ENCODE data around the gene TMEM37.

The TMEM37 gene

GRCh38 chr2:119419065-119419464, 12.6 kb upstream of the TMEM37 start:
- DNase-seq = no peak

DNA sequence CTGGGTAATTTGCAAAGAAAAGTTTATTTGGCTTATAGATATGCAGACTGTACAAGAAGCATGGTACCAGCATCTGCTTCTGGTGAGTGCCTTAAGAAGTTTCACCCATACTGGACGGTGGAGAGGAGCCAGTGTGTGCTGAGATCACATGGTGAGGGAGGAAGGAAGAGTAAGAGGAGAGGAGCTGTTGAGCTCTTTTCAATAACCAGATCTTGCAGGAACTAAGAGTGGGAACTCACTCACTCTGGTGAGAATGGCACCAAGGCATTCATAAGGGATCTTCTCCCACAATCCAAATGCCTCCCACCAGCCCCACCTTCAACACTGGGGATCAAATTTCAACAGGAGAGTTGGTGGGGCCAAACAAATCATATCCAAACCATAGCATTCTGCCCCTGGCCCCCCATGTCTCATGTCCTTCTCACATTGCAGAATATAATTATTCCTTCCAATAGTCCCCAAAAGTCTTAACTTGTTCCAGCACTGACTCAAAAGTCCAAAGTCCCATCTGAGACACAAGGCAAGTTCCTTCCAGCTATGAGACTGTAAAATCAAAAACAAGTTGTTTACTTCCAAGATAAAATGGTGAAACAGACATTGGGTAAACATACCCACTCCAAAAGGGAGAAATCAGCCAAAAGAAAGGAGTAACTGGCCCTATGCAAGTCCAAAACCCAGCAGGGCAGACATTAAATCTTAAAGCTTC, 11.7 kb upstream of the TMEM37 start:
- no peak for DNase-seq

DNA sequence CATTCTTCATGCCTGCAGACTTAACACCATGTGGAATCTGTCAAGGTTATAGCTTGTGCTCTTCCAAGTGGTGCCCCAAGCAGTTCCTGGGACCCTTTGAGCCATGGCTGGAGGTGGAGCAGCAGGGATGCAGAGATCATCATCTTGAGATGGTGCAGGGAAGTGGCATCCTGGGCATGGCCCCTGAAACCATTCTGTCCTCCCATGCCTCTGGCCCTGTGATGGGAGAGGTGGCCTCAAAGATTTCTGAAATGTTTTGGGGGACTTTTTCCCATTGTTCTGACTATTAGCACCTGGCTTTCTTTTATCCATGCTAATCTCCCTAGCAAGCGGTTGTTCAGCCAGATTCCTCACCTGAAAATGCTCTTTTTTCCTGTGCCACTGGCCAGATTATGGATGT, 10.3 kb upstream of the TMEM37 start:
- no peak for DNase-seq

DNA sequence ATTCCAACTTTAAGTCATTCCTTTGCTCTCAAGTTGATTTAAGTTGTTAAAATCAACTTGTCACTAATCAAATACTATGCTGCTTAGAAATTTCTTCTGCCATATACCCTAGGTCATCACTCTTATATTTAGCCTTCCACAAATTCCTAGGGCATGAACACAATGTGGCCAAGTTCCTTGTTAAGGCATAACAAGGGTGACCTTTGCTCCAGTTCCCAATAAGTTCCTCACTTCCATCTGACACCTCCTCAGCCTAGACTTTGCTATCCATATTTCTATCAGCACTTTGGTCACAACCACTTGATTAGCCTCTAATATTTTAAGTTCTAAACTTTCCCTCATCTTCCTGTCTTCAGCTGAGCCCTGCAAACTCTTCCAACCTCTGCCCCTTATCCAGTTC, 9.9 kb upstream of the TMEM37 start:
- no peak for DNase-seq

- no peak for DNase-seq
Measured at GRCh38 chr2:119422360-119423107, 9.1 kb upstream of the TMEM37 start.

DNA sequence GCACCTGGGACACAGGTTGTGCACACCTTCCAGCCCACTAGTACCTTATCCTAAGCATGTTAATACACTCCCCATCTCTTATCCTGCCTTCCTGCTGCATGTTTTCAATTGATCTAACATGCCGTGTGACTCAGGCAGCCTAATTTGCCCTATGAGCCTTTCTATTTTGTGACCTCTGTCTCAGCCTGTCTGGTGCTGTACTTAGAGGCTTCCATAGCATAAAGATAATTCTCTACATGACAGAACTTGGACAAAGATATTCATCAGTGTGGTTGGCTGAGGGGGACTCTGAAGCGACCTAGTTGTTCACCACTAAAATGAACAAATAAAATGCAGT, 8.6 kb upstream of the TMEM37 start:
- no peak for DNase-seq

GRCh38 chr2:119423811-119424210, 7.8 kb upstream of the TMEM37 start:
- DNase-seq = no peak

GRCh38 chr2:119424284-119425118, 7.2 kb upstream of the TMEM37 start:
- DNase-seq = no peak

- DNase-seq = no peak
Measured at GRCh38 chr2:119425119-119425405, 6.6 kb upstream of the TMEM37 start.

GRCh38 chr2:119425620-119426395, 5.8 kb upstream of the TMEM37 start:
- no peak for DNase-seq

- DNase-seq = no peak
Measured at GRCh38 chr2:119426396-119426675, 5.3 kb upstream of the TMEM37 start.

GRCh38 chr2:119426801-119427395, 4.8 kb upstream of the TMEM37 start:
- DNase-seq = no peak

DNA sequence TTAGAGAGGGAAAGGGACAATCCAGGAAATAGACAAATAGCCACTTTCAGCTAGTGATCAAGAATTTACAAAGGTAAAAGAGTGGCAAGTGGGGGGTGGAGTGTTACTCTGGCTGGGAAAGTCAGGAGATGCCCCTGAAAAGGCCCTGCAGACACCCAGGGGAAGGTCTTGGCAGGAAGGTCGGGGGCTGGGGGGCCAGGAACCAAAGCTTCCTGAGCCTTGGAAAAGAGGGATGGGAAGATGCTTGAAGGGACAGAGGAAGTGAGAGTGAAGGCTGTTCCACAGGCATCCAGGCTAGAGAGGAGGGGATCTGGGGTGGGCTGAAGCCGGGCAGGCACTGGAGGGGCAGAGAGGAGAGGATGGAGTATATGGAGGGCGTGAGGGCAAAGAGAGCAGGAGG, 3.9 kb upstream of the TMEM37 start:
- no peak for DNase-seq

GRCh38 chr2:119428488-119429224, 3.0 kb upstream of the TMEM37 start:
- DNase-seq = no peak

DNA sequence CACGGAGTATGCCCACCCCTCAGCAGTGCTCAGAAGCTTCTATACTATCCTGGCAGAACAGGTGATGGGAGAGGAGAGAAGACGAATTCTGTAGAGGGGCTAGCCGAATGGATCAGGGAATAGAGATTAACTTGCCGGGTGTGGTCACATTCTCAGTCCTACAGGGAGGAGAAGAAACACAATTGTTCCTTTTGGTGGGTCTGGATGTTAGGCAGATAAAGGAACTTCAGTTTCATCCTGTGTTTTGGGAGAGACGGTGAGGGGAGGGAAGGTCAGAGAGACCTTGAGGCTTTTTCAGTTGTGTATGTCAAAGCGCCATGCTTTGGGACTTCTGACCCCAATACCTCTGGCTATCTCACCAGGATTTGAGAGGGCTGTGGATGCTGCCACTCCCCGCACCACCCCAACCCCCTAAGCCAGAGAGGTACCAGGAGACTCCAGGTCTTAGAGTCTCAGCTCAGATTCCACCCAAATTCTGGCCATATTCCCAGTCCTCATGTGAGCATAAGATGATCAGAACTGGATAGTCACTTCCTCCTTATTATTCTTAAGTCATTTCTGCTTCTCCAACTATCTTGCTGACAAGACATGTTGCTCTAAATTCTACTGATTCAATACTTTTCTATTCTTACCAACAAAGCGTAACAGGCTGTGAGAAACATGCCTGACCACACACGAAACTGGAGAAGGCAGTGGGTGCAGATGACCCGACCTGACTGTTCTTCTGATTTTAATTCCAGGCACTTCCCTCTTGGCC, 2.3 kb upstream of the TMEM37 start:
- DNase-seq = peak; percentile 5

GRCh38 chr2:119430023-119430498, 1.6 kb upstream of the TMEM37 start:
- DNase-seq = no peak

DNA sequence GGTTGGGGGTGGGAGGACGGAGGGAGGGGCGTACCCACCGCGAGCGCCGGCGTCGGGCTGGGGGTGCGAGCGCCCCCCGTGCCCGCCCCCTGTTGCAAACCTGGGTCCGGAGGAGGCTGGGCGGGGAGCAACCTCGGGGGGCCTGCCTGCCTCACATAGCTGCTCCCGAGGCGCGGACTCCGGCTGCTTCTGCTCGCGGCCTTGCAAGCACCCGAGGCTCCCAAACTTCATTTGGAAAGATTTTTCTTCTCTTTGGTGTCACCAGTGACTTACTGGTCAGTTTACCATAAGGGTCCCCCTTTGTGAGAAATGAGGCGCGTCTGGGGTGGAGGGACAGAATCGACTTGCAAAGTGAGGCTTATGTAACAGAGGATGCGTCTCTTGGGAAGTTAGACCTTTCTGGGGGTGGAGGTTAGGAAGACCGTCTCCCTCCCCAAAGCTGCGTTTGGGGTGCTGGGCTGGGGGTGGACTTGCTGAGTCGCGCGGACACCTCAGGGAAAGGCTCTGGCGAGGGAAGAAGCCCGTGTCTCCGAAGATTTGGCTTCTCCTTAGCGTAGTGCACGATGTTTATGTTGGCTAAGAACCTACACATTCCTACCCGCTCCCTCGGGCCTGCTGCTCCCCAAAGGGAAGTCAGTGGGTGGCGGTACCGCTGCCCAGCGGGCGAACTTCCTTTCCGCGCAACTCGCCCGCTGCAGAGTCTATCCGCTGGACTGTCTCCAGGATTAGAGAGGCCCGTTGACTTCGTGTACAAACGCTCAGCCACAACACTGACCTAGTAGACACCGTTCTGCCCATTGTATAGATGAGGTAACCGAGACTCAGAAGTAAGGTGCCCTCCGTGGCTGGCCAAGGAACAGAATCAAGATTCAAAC, 559 bp downstream of the TMEM37 start:
- DNase-seq = no peak

GRCh38 chr2:119432851-119433522, 1.3 kb downstream of the TMEM37 start:
- no peak for DNase-seq

DNA sequence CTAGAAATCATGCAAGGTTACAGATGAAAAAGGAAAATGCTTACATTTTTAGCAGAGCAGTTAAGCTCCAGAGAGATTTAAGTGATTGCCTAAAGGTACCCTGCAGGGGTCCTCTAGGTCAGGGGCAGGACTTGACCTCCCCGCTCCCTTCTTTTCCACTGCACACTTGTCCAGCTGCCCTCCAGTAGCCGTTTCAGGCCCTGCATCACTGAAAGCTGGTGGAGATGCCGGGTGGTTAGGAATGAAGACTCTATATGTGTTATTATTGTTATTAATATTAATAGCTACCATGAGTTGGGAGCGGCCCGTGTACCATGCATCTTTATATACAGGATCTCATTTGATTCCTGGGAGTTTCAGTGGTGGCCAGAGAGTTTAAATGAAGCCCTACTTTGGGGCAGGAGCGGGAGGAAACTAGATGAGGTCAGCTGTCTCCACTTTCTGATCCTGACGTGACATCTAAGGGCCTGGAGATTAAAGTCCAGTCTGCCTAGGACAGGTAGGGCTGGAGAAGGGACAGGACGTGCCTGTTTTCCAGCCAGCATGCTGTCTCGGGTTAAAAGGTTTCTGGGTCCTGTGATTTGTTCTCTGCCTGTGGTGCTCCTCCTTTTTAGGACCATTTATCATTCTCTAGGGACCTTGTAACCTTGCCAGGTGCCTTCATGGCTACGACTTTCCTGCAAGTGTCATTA, 2.1 kb downstream of the TMEM37 start:
- DNase-seq = no peak
